Aorta (tissue), 5 donors: ENCODE results near the gene SLC66A2. TPM values are rescaled to one million over a fixed set of nuclear protein-coding genes. Genes with fewer than 3 reads are reported as not detected.

Experiments
- ATAC-seq: fragments of 200-7000 bp; cut with Tn5 transposase; one replicate; pipeline ENCODE4 v1.9.1; 2022; ENCODE audit warnings: moderate library complexity; ENCODE audit not compliant: low FRiP score
- DNase-seq, 2 donors: peaks; one replicate each; pipeline ENCODE4 v3.0.0-alpha.2; 2020
- H3K27ac ChIP-seq, 2 donors: one replicate each; pipeline ENCODE4 v1.5.1; 2013; ENCODE audit warnings: low read length in 2 of 2, mild to moderate bottlenecking in 2 of 2, moderate library complexity in 2 of 2, control low read depth in 1 of 2, inconsistent platforms in 1 of 2, low read depth in 1 of 2
- H3K27me3 ChIP-seq, 2 donors: one replicate each; pipeline ENCODE4 v1.6.1; 2013; ENCODE audit warnings: control low read depth in 1 of 2, low read length in 1 of 2, mild to moderate bottlenecking in 1 of 2, moderate library complexity in 1 of 2; ENCODE audit not compliant: insufficient read depth in 2 of 2, control insufficient read depth in 1 of 2
- H3K36me3 ChIP-seq, 2 donors: one replicate each; pipeline ENCODE4 v1.6.1; 2013; ENCODE audit warnings: control low read depth in 1 of 2, low read length in 1 of 2, mild to moderate bottlenecking in 1 of 2; ENCODE audit not compliant: insufficient read depth in 2 of 2, control insufficient read depth in 1 of 2
- H3K4me1 ChIP-seq, 2 donors: one replicate each; pipeline ENCODE4 v1.6.1; 2013; ENCODE audit warnings: low read length in 2 of 2, control low read depth in 1 of 2, mild to moderate bottlenecking in 1 of 2, moderate library complexity in 1 of 2; ENCODE audit not compliant: insufficient read depth in 2 of 2, control insufficient read depth in 1 of 2
- H3K4me3 ChIP-seq, 2 donors: one replicate each; pipeline ENCODE4 v1.5.1; 2013; ENCODE audit warnings: low read length in 2 of 2, control low read depth in 1 of 2, mild to moderate bottlenecking in 1 of 2
- H3K9me3 ChIP-seq: one replicate; pipeline ENCODE4 v1.6.1; 2013; ENCODE audit warnings: mild to moderate bottlenecking, low read length; ENCODE audit not compliant: control insufficient read depth
- WGBS, 2 donors: extraction: QIAGEN DNeasy Blood & Tissue Kit; methylation state at CpG; one replicate each; pipeline ENCODE4 v1.1.7; 2013; 5-methylcytosine and 5-hydroxymethylcytosine counted together
- intact Hi-C, 2 donors: fragments of 100-400 bp; cut with DNase I; formaldehyde crosslinking; loops; one replicate each; pipeline versions ENCODE4 v1.14.2 to v1.15.0; 2022
- polyA plus RNA-seq, 2 donors: library from polyadenylated mRNA; stranded (reverse); fragments of 200-250 nt; gene quantifications; one replicate each; pipeline ENCODE4 v1.2.3, GENCODE V29; 2013
- total RNA-seq, 2 donors: library from RNA; stranded (reverse); fragmentation: NEBNext Ultra II Directional; extraction: Animal tissue kit (Norgen Biotek cat#: 25700); gene quantifications; one replicate each; pipeline ENCODE4 v1.2.1, GENCODE V29; 2021
- donor health status: healthy with polysubstance abuse.
- donor health status: Bipolar disorder and iron deficiency.
- donor health status: DM: no; HTN: no; CAD: no.
- donor health status: DM: no; HTN: no; CAD: no.
- donor health status: DM: yes; HTN: yes; CAD: no.

The SLC66A2 gene
- total and polyA plus RNA-seq, 4 donors = 12.9 to 48.8 (median 43.9) TPM

GRCh38 chr18:79986726-79987125 lies 35.3 kb upstream of the SLC66A2 start:
- H3K4me3 ChIP-seq = no peak overlapping the region
- no peaks in the 10 kb centered on the region for H3K4me1 ChIP-seq
- no peaks in the 10 kb centered on the region for H3K27me3 ChIP-seq
- H3K9me3 ChIP-seq = no peaks in the 10 kb centered on the region
- no peak for DNase-seq
- ATAC-seq = no peak
- no peak overlapping the region for H3K27ac ChIP-seq
- H3K36me3 ChIP-seq = no peaks in the 10 kb centered on the region
- WGBS, 2 donors = 39 to 47% methylated on average over 7 of the region's 7 CpGs
- intact Hi-C loops = loop anchor here (5.0 to 10.0 kb wide), 4 partner anchors 34 to 121 kb away; partner anchors contain the start of genes ADNP2 (in 2 of the 2), RBFA (in 1 of the 2) and SLC66A2 (in 1 of the 2)

GRCh38 chr18:79985172-79985571 lies 33.7 kb upstream of the SLC66A2 start:
- DNase-seq (no peak), ATAC-seq (no peak)
- Histone ChIP-seq H3K9me3 (no peaks in the 10 kb centered on the region), H3K36me3 (no peaks in the 10 kb centered on the region), H3K27me3 (no peaks in the 10 kb centered on the region), H3K4me3 (no peak overlapping the region), H3K4me1 (no peaks in the 10 kb centered on the region), H3K27ac (no peak overlapping the region)
- intact Hi-C loops = loop anchor here (5.0 to 10.0 kb wide), 4 partner anchors 33 to 122 kb away; partner anchors contain the start of genes ADNP2 (in 2 of the 2), RBFA (in 1 of the 2) and SLC66A2 (in 1 of the 2)
- 85 to 86% methylated on average over 12 of the region's 12 CpGs for WGBS, 2 donors

DNA sequence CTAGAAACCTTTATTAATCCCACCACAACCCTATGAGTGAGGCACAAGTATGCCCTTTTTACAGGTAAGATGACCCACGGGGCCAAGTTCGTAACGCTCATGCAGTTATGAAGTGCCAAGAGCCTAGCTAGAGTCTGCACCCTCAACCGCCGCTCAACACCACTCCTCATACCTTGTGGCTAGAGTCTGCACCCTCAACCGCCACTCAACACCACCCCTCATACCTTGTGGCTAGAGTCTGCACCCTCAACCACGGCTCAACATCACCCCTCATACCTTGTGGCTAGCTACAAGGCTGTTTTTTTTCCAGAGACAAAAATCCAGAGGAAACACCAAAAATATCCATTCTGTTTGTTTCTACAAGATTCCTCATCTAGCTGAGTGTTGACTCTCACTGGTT lies 32.3 kb upstream of the SLC66A2 start:
- no peak overlapping the region for H3K27ac ChIP-seq
- no peaks in the 10 kb centered on the region for H3K36me3 ChIP-seq
- H3K27me3 ChIP-seq = no peaks in the 10 kb centered on the region
- no peaks in the 10 kb centered on the region for H3K9me3 ChIP-seq
- H3K4me3 ChIP-seq = no peak overlapping the region
- H3K4me1 ChIP-seq = no peaks in the 10 kb centered on the region
- DNase-seq (no peak), ATAC-seq (no peak)
- intact Hi-C loops = loop anchor here in 1 of 2 donors (10.0 kb wide), 1 partner anchor 121 kb away; the partner anchor contains the start of gene ADNP2
- 93 to 94% methylated on average over 7 of the region's 7 CpGs for WGBS, 2 donors

DNA sequence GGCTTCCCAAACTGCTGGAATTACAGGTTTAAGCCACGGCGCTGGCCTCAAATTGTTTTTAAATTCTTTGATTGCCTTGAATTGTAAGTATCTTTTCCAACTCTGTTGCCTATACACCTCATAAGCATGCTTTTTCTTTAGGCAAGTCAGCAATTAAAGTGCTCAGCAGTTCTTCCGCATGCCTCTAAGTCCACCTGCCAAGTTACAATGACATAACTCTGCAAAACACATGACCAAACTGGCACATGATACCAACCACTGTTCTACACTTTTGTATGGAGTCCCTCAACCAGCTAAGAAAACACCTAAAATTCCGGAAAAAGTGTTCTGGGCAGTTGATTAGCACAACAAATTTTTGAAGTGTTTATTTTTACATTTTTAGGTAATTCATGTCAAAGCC lies 31.8 kb upstream of the SLC66A2 start:
- H3K27me3 ChIP-seq = no peaks in the 10 kb centered on the region
- DNase-seq (no peak), ATAC-seq (no peak)
- WGBS, 2 donors = 58 to 59% methylated on average over 4 of the region's 4 CpGs
- intact Hi-C loops = loop anchor here in 1 of 2 donors (10.0 kb wide), 1 partner anchor 122 kb away; the partner anchor contains the start of gene ADNP2
- no peaks in the 10 kb centered on the region for H3K9me3 ChIP-seq
- H3K36me3 ChIP-seq = no peaks in the 10 kb centered on the region
- H3K4me1 ChIP-seq = no peaks in the 10 kb centered on the region
- no peak overlapping the region for H3K4me3 ChIP-seq
- no peak overlapping the region for H3K27ac ChIP-seq

GRCh38 chr18:79982736-79983135 lies 31.3 kb upstream of the SLC66A2 start:
- H3K27ac ChIP-seq = no peak overlapping the region
- peaks cover 0 to 3% of the 10 kb centered on the region in 2 donors for H3K4me1 ChIP-seq
- H3K36me3 ChIP-seq = no peaks in the 10 kb centered on the region
- H3K4me3 ChIP-seq = no peak overlapping the region
- H3K27me3 ChIP-seq = no peaks in the 10 kb centered on the region
- WGBS, 2 donors = 92 to 93% methylated on average over 6 of the region's 6 CpGs
- H3K9me3 ChIP-seq = no peaks in the 10 kb centered on the region
- ATAC-seq (no peak), DNase-seq (no peak)
- intact Hi-C loops = loop anchor here in 1 of 2 donors (10.0 kb wide), 1 partner anchor 122 kb away; the partner anchor contains the start of gene ADNP2

GRCh38 chr18:79980585-79980984 lies 29.1 kb upstream of the SLC66A2 start:
- 82% methylated on average over 13 of the region's 13 CpGs for whole genome bisulfite sequencing, 2 donors
- ATAC-seq = no peak
- Histone ChIP-seq H3K4me3 (no peak overlapping the region), H3K27me3 (no peaks in the 10 kb centered on the region), H3K4me1 (peaks cover 0 to 4% of the 10 kb centered on the region in 2 donors), H3K36me3 (no peaks in the 10 kb centered on the region), H3K27ac (no peak overlapping the region), H3K9me3 (no peaks in the 10 kb centered on the region)
- intact Hi-C loops = loop anchor here in 1 of 2 donors (10.0 kb wide), 1 partner anchor 124 kb away; the partner anchor contains the start of gene ADNP2
- DNase-seq = no peak

GRCh38 chr18:79979843-79980242 lies 28.4 kb upstream of the SLC66A2 start:
- DNase-seq (no peak), ATAC-seq (no peak)
- peaks cover 0 to 2% of the 10 kb centered on the region in 2 donors for H3K36me3 ChIP-seq
- 87% methylated on average over 5 of the region's 5 CpGs for WGBS, 2 donors
- no peak overlapping the region for H3K27ac ChIP-seq
- no peaks in the 10 kb centered on the region for H3K27me3 ChIP-seq
- intact Hi-C loops = loop anchor here in 1 of 2 donors (10.0 kb wide), 1 partner anchor 125 kb away; the partner anchor contains the start of gene ADNP2
- no peaks in the 10 kb centered on the region for H3K9me3 ChIP-seq
- H3K4me3 ChIP-seq = no peak overlapping the region
- peaks cover 0 to 4% of the 10 kb centered on the region in 2 donors for H3K4me1 ChIP-seq

- intact Hi-C loops = no loop called here
- Histone ChIP-seq H3K4me3 (no peak overlapping the region), H3K27me3 (no peaks in the 10 kb centered on the region), H3K36me3 (peaks cover 0 to 2% of the 10 kb centered on the region in 2 donors), H3K4me1 (peaks cover 0 to 4% of the 10 kb centered on the region in 2 donors), H3K27ac (no peak overlapping the region), H3K9me3 (no peaks in the 10 kb centered on the region)
- no peak for DNase-seq
- WGBS, 2 donors = 68 to 79% methylated on average over 14 of the region's 14 CpGs
- no peak for ATAC-seq
These were observed 24.7 kb upstream of the SLC66A2 start for GRCh38 chr18:79975985-79976680.

- peaks cover 0 to 2% of the 10 kb centered on the region in 2 donors for H3K36me3 ChIP-seq
- no peak overlapping the region for H3K4me3 ChIP-seq
- H3K9me3 ChIP-seq = no peaks in the 10 kb centered on the region
- no peaks in the 10 kb centered on the region for H3K27me3 ChIP-seq
- H3K4me1 ChIP-seq = peaks cover 0 to 4% of the 10 kb centered on the region in 2 donors
- DNase-seq (no peak), ATAC-seq (no peak)
- no peak overlapping the region for H3K27ac ChIP-seq
- WGBS, 2 donors = 84 to 90% methylated on average over 4 of the region's 4 CpGs
- intact Hi-C loops = no loop called here
These were observed 23.6 kb upstream of the SLC66A2 start for GRCh38 chr18:79975043-79975442.
